Trophoblast cell (in vitro differentiated cells and primary cell): ENCODE data around the gene POU2AF1. TPM values are rescaled to one million over a fixed set of nuclear protein-coding genes. Genes with fewer than 3 reads are reported as not detected.

Experiments
- DNase-seq, 2 donors: peaks; one replicate each; pipeline ENCODE4 v3.0.0-alpha.2; 2016
- H2AFZ ChIP-seq: 2 replicates; pipeline ENCODE4 v1.6.1; 2013; ENCODE audit warnings: low read length, moderate library complexity, mild to moderate bottlenecking; ENCODE audit not compliant: insufficient read depth, poor library complexity
- H2AK5ac ChIP-seq: 2 replicates; pipeline ENCODE4 v1.6.1; 2013; ENCODE audit warnings: mild to moderate bottlenecking, low read length
- H2BK120ac ChIP-seq: 2 replicates; pipeline ENCODE4 v1.6.1; 2013; ENCODE audit warnings: low read length, mild to moderate bottlenecking, moderate library complexity; ENCODE audit not compliant: insufficient read depth, poor library complexity
- H2BK12ac ChIP-seq: 2 replicates; pipeline ENCODE4 v1.6.1; 2013; ENCODE audit warnings: mild to moderate bottlenecking, low read length, moderate library complexity
- H2BK5ac ChIP-seq: 2 replicates; pipeline ENCODE4 v1.6.1; 2013; ENCODE audit warnings: low read length, low read depth, moderate library complexity, mild to moderate bottlenecking; ENCODE audit not compliant: poor library complexity
- H3K14ac ChIP-seq: 2 replicates; pipeline ENCODE4 v1.6.1; 2013; ENCODE audit warnings: mild to moderate bottlenecking, low read length
- H3K18ac ChIP-seq: 2 replicates; pipeline ENCODE4 v1.6.1; 2013; ENCODE audit warnings: mild to moderate bottlenecking, low read length
- H3K23ac ChIP-seq: 2 replicates; pipeline ENCODE4 v1.6.1; 2013; ENCODE audit warnings: low read length
- H3K27ac ChIP-seq: 2 replicates; pipeline ENCODE4 v1.5.1; 2013; ENCODE audit warnings: low read depth, mild to moderate bottlenecking, inconsistent platforms, low read length, moderate library complexity
- H3K27me3 ChIP-seq: 2 replicates; pipeline ENCODE4 v1.6.1; 2013; ENCODE audit warnings: inconsistent platforms, mild to moderate bottlenecking, low read length, moderate library complexity; ENCODE audit not compliant: insufficient read depth
- H3K36me3 ChIP-seq, 2 experiments: 1 replicate in 1 of 2; 2 replicates in 1 of 2; pipeline ENCODE4 v1.6.1; 2013; ENCODE audit warnings: low read length in 2 of 2, mild to moderate bottlenecking in 2 of 2, moderate library complexity in 1 of 2; ENCODE audit not compliant: insufficient read depth in 2 of 2, control insufficient read depth in 1 of 2
- H3K4ac ChIP-seq: 2 replicates; pipeline ENCODE4 v1.6.1; 2013; ENCODE audit warnings: low read depth, mild to moderate bottlenecking, low read length, moderate library complexity
- H3K4me1 ChIP-seq, 2 experiments: 1 replicate in 1 of 2; 2 replicates in 1 of 2; pipeline ENCODE4 v1.6.1; 2013; ENCODE audit warnings: low read length in 2 of 2, mild to moderate bottlenecking in 2 of 2, moderate library complexity in 1 of 2; ENCODE audit not compliant: insufficient read depth in 2 of 2, control insufficient read depth in 1 of 2
- H3K4me2 ChIP-seq: 2 replicates; pipeline ENCODE4 v1.6.1; 2013; ENCODE audit warnings: inconsistent platforms, mild to moderate bottlenecking, low read length, moderate library complexity
- H3K4me3 ChIP-seq: 2 replicates; pipeline ENCODE4 v1.5.1; 2013; ENCODE audit warnings: mild to moderate bottlenecking, low read depth, low read length, inconsistent platforms
- H3K79me1 ChIP-seq: one replicate; pipeline ENCODE4 v1.6.1; 2013; ENCODE audit warnings: low read length
- H3K79me2 ChIP-seq: 2 replicates; pipeline ENCODE4 v1.6.1; 2013; ENCODE audit warnings: low read length, mild to moderate bottlenecking; ENCODE audit not compliant: control insufficient read depth, insufficient read depth, poor library complexity
- H3K9ac ChIP-seq: 2 replicates; pipeline ENCODE4 v1.6.1; 2013; ENCODE audit warnings: mild to moderate bottlenecking, low read length
- H3K9me3 ChIP-seq: 2 replicates; pipeline ENCODE4 v1.6.1; 2013; ENCODE audit warnings: low read depth, mild to moderate bottlenecking, control low read depth, inconsistent platforms, low read length; ENCODE audit not compliant: insufficient read depth
- H4K12ac ChIP-seq: 2 replicates; pipeline ENCODE4 v1.6.1; 2013; ENCODE audit warnings: low read depth, mild to moderate bottlenecking, low read length, moderate library complexity
- H4K8ac ChIP-seq: 2 replicates; pipeline ENCODE4 v1.6.1; 2013; ENCODE audit warnings: low read depth, mild to moderate bottlenecking, low read length, moderate library complexity
- H4K91ac ChIP-seq: one replicate; pipeline ENCODE4 v1.6.1; 2013; ENCODE audit warnings: low read depth, mild to moderate bottlenecking, low read length, moderate library complexity
- WGBS: extraction: QIAGEN DNeasy Blood & Tissue Kit; methylation state at CpG from one replicate; pipeline ENCODE4 v1.1.7; 2013; ENCODE audit warnings: missing lambda C conversion rate; ENCODE audit not compliant: insufficient read length, insufficient coverage; ENCODE audit errors: extremely low coverage; 5-methylcytosine and 5-hydroxymethylcytosine counted together
- polyA plus RNA-seq: library from polyadenylated mRNA; stranded (reverse); fragments of 200-250 nt; gene quantifications from 2 replicates; pipeline ENCODE4 v1.2.3, GENCODE V29; 2013

The POU2AF1 gene, protein sequence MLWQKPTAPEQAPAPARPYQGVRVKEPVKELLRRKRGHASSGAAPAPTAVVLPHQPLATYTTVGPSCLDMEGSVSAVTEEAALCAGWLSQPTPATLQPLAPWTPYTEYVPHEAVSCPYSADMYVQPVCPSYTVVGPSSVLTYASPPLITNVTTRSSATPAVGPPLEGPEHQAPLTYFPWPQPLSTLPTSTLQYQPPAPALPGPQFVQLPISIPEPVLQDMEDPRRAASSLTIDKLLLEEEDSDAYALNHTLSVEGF
- 0.08 TPM in 1 of 2 replicates, not detected in the other for polyA plus RNA-seq

DNA sequence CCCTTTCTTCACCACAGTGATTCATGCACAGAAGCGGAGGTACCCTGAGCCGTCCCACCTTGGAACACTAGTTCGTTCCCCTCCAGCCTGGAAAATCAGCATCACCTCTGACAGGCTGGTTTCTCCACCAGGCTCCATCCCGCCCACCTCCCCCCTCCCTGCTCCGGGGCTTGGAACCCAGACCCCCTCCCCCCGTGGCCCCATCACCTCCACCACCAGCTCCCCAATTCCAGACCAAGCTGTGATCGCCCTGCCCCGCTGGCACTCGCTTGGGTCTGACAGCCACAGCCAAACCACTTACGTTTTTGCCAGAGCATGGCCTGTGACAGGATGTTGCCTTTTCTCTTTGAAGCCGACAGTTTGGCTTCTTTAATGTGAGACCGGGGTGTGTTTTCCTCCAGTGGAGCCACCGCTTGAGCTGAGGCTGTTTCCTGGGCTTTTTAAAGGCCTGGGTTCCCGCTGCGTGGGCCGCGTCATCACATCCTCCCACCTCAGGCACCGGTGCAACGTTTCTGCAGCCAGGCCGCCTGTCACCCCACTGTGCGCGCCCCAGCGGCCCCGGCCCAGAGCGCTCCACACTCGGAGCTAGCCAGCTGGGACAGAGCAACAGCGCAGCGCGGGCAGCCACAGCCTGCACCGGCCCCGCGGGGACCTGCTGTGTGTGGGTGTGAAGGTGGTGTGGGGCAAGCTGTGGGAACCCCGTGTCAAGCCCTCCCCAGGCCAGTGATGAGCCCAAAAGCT lies at the start of gene POU2AF1:
TSS of gene POU2AF1 (minus strand) at position 415 of the 741 bp plus-strand sequence. CDS start at position 317, 98 bp downstream.
- WGBS, result no CpG with 5 or more reads among the region's 33 CpGs
- Histone ChIP-seq H2BK120ac (no peak within 1 kb of the TSS), H3K14ac (no peak within 1 kb of the TSS), H4K8ac (no peak within 1 kb of the TSS), H3K23ac (no peak within 1 kb of the TSS), H3K4me1 (no peaks in the 10 kb centered on the region), H4K91ac (no peak within 1 kb of the TSS), H2AK5ac (no peak within 1 kb of the TSS), H2BK5ac (no peak within 1 kb of the TSS), H3K18ac (no peak within 1 kb of the TSS), H3K4me2 (no peak within 1 kb of the TSS), H4K12ac (no peak within 1 kb of the TSS), H3K79me2 (no peaks in the 10 kb centered on the region), H2AFZ (no peak within 1 kb of the TSS), H3K4ac (no peak within 1 kb of the TSS), H3K36me3 (no peaks in the 10 kb centered on the region), H3K27ac (no peak within 1 kb of the TSS), H3K9me3 (no peaks in the 10 kb centered on the region), H3K79me1 (no peaks in the 10 kb centered on the region), H3K9ac (no peak within 1 kb of the TSS), H3K4me3 (peak within 1 kb of the TSS; percentile 18), H2BK12ac (no peak within 1 kb of the TSS), H3K27me3 (no peaks in the 10 kb centered on the region)
- peak in 1 of 2 donors; percentile 13 for DNase-seq

DNA sequence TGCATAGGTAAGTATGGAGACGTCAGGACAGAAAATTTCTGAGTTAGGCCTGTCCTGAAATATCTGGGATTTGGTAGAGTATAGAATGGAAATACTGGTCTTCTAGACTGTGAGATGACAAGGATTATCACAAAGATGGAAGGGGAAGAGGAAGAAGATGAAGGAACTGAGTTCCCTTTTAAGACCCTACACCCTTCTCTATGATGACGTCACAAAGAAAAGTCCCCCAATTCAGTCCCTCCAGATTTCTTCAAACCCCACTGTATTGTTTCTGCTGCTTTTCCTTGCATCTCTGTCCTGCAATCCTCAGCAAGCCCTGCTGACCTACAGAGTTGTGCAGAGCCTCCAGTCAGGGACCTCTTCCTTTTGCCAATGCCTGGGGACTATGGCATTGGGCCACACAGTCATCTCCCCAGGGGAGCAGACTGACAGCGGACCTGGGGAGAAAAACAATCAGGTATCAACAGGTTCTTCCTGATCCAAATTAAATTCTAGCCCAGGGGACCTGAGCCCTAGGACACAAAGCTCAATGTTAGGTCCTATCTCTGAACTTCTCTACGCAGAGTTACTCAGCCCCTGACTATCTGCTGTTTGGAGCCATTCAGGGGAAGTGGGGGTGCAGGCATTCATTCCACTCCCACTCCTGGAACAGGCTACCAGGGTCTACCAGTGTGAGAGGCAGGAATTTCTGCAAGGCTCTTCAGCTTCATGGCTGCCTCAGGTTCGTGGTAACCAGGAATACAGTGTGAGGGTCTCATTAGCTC lies 49.2 kb upstream of the POU2AF1 start:
- H3K9ac ChIP-seq, result no peak overlapping the region
- H3K79me2 ChIP-seq, result no peaks in the 10 kb centered on the region
- no peak overlapping the region for H2AK5ac ChIP-seq
- no peak overlapping the region for H2BK12ac ChIP-seq
- no peaks in the 10 kb centered on the region for H3K9me3 ChIP-seq
- no peak overlapping the region for H4K91ac ChIP-seq
- no peaks in the 10 kb centered on the region for H3K27me3 ChIP-seq
- no CpG with 5 or more reads among the region's 5 CpGs for WGBS
- no peak overlapping the region for H4K12ac ChIP-seq
- H3K4me3 ChIP-seq, result no peak overlapping the region
- no peak overlapping the region for H2BK5ac ChIP-seq
- DNase-seq, result no peak
- no peak overlapping the region for H3K23ac ChIP-seq
- no peak overlapping the region for H2BK120ac ChIP-seq
- no peak overlapping the region for H2AFZ ChIP-seq
- no peak overlapping the region for H3K4ac ChIP-seq
- no peak overlapping the region for H3K14ac ChIP-seq
- no peaks in the 10 kb centered on the region for H3K36me3 ChIP-seq
- no peak overlapping the region for H3K4me2 ChIP-seq
- no peaks in the 10 kb centered on the region for H3K4me1 ChIP-seq
- no peak overlapping the region for H4K8ac ChIP-seq
- no peak overlapping the region for H3K27ac ChIP-seq
- no peaks in the 10 kb centered on the region for H3K79me1 ChIP-seq
- H3K18ac ChIP-seq, result no peak overlapping the region

DNA sequence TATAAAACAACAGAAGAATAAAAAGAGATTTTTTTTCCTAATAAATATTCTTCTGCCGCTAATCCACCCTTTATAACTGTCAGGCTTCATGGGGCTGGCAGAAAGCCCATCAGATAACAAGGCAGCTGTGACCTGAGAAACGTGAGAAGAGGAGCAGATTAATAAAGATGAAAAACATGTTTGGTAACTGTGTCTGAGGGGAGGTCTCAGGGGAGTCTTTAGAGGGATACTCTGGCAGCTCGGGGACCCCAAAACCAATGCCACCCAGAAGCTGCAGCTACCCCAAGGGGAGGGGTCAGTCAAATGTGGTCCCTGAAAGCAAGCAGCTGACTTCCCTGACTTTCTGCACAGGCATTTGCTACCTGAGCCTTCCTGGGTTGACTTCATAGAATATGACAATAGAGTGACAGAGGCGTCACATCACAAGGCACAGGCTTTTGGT lies 48.4 kb upstream of the POU2AF1 start:
- no peaks in the 10 kb centered on the region for H3K27me3 ChIP-seq
- H3K18ac ChIP-seq, result no peak overlapping the region
- H3K4ac ChIP-seq, result no peak overlapping the region
- no peak overlapping the region for H2AK5ac ChIP-seq
- no peaks in the 10 kb centered on the region for H3K79me2 ChIP-seq
- H3K4me3 ChIP-seq, result no peak overlapping the region
- H2BK120ac ChIP-seq, result no peak overlapping the region
- H4K12ac ChIP-seq, result no peak overlapping the region
- no peak overlapping the region for H2AFZ ChIP-seq
- no peak overlapping the region for H3K23ac ChIP-seq
- no peak overlapping the region for H2BK12ac ChIP-seq
- DNase-seq, result peak in 1 of 2 donors; percentile 17
- no peak overlapping the region for H3K14ac ChIP-seq
- H3K4me1 ChIP-seq, result no peaks in the 10 kb centered on the region
- H3K27ac ChIP-seq, result no peak overlapping the region
- no peaks in the 10 kb centered on the region for H3K79me1 ChIP-seq
- no peak overlapping the region for H4K8ac ChIP-seq
- H4K91ac ChIP-seq, result no peak overlapping the region
- no CpG with 5 or more reads among the region's 4 CpGs for WGBS
- H2BK5ac ChIP-seq, result no peak overlapping the region
- H3K9me3 ChIP-seq, result no peaks in the 10 kb centered on the region
- no peaks in the 10 kb centered on the region for H3K36me3 ChIP-seq
- no peak overlapping the region for H3K9ac ChIP-seq
- H3K4me2 ChIP-seq, result no peak overlapping the region

DNA sequence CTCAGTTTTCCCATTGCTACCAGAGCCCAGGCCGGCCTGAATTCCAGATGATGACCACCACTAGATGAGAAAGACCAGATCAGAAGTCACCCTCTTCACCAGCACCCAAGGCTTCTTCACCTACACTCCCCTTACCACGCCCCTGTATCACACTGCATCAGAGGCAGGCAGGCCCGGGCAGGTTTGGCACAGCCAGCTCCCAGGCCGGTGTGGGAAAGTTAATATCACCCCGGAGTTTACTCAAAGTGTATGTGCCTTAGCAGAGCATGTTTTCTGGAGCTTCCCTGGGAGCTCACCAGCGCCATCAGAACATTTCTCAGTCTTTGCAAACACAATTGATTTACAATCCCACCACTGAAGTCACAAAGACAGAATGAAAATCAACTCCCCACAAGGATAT lies 47.5 kb upstream of the POU2AF1 start:
- no peak for DNase-seq

More for the DNA sequence above, 47.5 kb upstream of the POU2AF1 start:
- Histone ChIP-seq H2AK5ac (no peak overlapping the region), H3K14ac (no peak overlapping the region), H3K4me1 (no peaks in the 10 kb centered on the region), H3K9ac (no peak overlapping the region), H3K4ac (no peak overlapping the region), H3K36me3 (no peaks in the 10 kb centered on the region), H3K27me3 (no peaks in the 10 kb centered on the region), H3K79me1 (no peaks in the 10 kb centered on the region), H3K23ac (no peak overlapping the region), H3K79me2 (no peaks in the 10 kb centered on the region), H2BK120ac (no peak overlapping the region), H3K4me3 (no peak overlapping the region), H2BK5ac (no peak overlapping the region), H2AFZ (no peak overlapping the region), H3K27ac (no peak overlapping the region), H3K4me2 (no peak overlapping the region), H2BK12ac (no peak overlapping the region), H4K12ac (no peak overlapping the region), H3K9me3 (no peaks in the 10 kb centered on the region), H3K18ac (no peak overlapping the region), H4K91ac (no peak overlapping the region), H4K8ac (no peak overlapping the region)
- WGBS, result no CpG with 5 or more reads among the region's 6 CpGs
